Esophagus squamous epithelium (tissue), 5 donors: ENCODE measurements around the gene HDAC10. TPM values are rescaled to one million over a fixed set of nuclear protein-coding genes. Genes with fewer than 3 reads are reported as not detected.

Experiments
- DNase-seq: peaks from one replicate; lab custom pipeline; 2025; lab: John Stamatoyannopoulos, UW
- H3K27ac ChIP-seq, 4 donors: fragments of 200-600 bp; sonication (generic); one replicate each; pipeline ENCODE4 v1.5.1; 2016 to 2019; ENCODE audit warnings: mild to moderate bottlenecking in 1 of 4
- H3K27me3 ChIP-seq, 4 donors: fragments of 200-600 bp; sonication (generic); 1 replicate in 3 of 4; 2 replicates in 1 of 4; pipeline versions ENCODE4 v1.5.1 to v1.6.0; 2017 to 2021; ENCODE audit warnings: antibody characterized with exemption in 1 of 4
- H3K36me3 ChIP-seq, 3 donors: fragments of 200-600 bp; sonication (generic); one replicate each; pipeline ENCODE4 v1.5.1; 2016 to 2019
- H3K4me1 ChIP-seq, 3 donors: fragments of 200-600 bp; sonication (generic); one replicate each; pipeline ENCODE4 v1.5.1; 2017 to 2019
- H3K4me3 ChIP-seq, 4 donors: fragments of 200-600 bp; sonication (generic); 1 replicate in 3 of 4; 2 replicates in 1 of 4; pipeline ENCODE4 v1.5.1; 2016 to 2019; ENCODE audit warnings: mild to moderate bottlenecking in 2 of 4, moderate library complexity in 1 of 4
- H3K9me3 ChIP-seq, 3 donors: fragments of 200-600 bp; sonication (generic); one replicate each; pipeline ENCODE4 v1.5.1; 2016 to 2019
- POLR2A ChIP-seq, 4 donors: fragments of 450-650 bp; IDR thresholded peaks; one replicate each; pipeline ENCODE4 v1.6.1; 2017; ENCODE audit warnings: antibody characterized with exemption in 4 of 4, mild to moderate bottlenecking in 4 of 4, moderate library complexity in 3 of 4
- WGBS, 2 donors: methylation state at CpG; one replicate each; pipeline ENCODE4 v1.1.5; 2018; 5-methylcytosine and 5-hydroxymethylcytosine counted together
- intact Hi-C: fragments of 100-400 bp; cut with DNase I; formaldehyde crosslinking; loops from one replicate; pipeline ENCODE4 v1.15.0; 2022
- total RNA-seq, 4 donors: library from RNA; depleted of rRNA; stranded (reverse); fragments of >200 nt; gene quantifications; one replicate each; pipeline ENCODE4 v1.1.0, GENCODE V29; 2016
- TF ChIP-seq, protein P1 (sequence below), 6 experiments: fragments of 450-650 bp in 4 of 6; fragments of 200-600 bp in 2 of 6; sonication (generic) in 2 of 6; IDR thresholded peaks; one replicate each; pipeline ENCODE4 v1.5.1; 2016 to 2019; ENCODE audit warnings: antibody characterized with exemption in 6 of 6, mild to moderate bottlenecking in 4 of 6, moderate library complexity in 4 of 6
- donor health status: DM: yes; HTN: yes; CAD: no.

Gene HDAC10
- total RNA-seq, 4 donors from 2014 or later = 18.2 to 46.3 (median 35.6) TPM

DNA sequence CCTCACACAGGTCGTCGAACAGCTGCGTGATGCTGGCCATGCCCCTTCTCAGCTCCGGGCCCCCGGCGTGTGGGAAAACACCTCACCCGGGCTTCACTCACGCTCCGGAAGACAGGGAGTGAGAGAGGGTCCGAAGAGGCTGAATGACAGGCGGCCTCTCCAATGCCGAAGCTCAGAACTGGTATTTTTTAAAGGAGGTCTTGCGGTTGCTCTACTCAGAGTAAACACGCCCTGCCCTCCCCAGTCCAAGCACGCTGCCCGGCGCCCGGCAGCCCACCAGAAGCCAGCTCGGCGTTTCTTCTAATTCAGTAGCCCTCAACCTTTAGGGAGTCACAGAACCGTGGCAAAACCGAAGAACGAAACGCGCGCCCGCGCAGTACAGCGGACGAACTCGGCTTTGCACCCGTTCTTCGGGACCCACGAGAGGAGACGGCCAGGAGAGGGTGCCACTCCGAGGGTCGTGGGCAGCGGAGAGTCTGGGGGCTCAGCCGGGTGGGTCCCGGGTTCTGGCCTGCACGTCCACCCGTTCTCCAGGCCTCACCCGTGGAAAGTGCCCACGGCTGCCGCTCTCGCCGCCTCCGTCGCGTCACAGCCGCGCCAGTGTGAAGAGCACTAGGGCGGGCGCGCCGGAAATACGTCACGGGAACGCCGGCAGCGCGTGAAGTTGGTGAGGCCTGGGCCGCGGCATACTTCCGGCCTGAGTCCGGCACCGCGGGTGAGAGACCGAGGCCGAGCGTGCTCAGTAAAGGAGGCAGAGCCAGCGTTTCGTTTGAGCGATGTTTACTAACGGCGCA, 6.4 kb downstream of the HDAC10 start, which contains the start of gene TUBGCP6:
TUBGCP6 (minus strand) TSS at position 604 of the 794 bp plus-strand sequence; CDS start at position 40, 564 bp downstream.
- intact Hi-C loops = loop anchor here (5.0 kb wide), 1 partner anchor 98 kb away; the partner anchor contains the start of gene PPP6R2
- 0% methylated on average over 1 to 7 of the region's 76 CpGs for WGBS, 2 donors
- Histone ChIP-seq H3K4me1 (peaks cover 30 to 85% (median 52%) of the 10 kb centered on the region in 3 donors), H3K27ac (peak within 1 kb of the TSS; percentile 90 to 98 (median 96)), H3K27me3 (no peaks in the 10 kb centered on the region), H3K9me3 (no peaks in the 10 kb centered on the region), H3K4me3 (peak within 1 kb of the TSS; percentile 69 to 97 (median 86)), H3K36me3 (peaks cover 0 to 36% (median 8%) of the 10 kb centered on the region in 3 donors)
- TF ChIP-seq POLR2A (IDR thresholded peaks at IDR 0.05) = peak in 3 of 4 donors; percentile 82
- TF ChIP-seq, protein P1, sequence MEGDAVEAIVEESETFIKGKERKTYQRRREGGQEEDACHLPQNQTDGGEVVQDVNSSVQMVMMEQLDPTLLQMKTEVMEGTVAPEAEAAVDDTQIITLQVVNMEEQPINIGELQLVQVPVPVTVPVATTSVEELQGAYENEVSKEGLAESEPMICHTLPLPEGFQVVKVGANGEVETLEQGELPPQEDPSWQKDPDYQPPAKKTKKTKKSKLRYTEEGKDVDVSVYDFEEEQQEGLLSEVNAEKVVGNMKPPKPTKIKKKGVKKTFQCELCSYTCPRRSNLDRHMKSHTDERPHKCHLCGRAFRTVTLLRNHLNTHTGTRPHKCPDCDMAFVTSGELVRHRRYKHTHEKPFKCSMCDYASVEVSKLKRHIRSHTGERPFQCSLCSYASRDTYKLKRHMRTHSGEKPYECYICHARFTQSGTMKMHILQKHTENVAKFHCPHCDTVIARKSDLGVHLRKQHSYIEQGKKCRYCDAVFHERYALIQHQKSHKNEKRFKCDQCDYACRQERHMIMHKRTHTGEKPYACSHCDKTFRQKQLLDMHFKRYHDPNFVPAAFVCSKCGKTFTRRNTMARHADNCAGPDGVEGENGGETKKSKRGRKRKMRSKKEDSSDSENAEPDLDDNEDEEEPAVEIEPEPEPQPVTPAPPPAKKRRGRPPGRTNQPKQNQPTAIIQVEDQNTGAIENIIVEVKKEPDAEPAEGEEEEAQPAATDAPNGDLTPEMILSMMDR (IDR thresholded peaks at IDR 0.05) = peak in 4 of 6 experiments; percentile 9 to 66 (median 52)
- DNase-seq = peak; percentile 69

DNA sequence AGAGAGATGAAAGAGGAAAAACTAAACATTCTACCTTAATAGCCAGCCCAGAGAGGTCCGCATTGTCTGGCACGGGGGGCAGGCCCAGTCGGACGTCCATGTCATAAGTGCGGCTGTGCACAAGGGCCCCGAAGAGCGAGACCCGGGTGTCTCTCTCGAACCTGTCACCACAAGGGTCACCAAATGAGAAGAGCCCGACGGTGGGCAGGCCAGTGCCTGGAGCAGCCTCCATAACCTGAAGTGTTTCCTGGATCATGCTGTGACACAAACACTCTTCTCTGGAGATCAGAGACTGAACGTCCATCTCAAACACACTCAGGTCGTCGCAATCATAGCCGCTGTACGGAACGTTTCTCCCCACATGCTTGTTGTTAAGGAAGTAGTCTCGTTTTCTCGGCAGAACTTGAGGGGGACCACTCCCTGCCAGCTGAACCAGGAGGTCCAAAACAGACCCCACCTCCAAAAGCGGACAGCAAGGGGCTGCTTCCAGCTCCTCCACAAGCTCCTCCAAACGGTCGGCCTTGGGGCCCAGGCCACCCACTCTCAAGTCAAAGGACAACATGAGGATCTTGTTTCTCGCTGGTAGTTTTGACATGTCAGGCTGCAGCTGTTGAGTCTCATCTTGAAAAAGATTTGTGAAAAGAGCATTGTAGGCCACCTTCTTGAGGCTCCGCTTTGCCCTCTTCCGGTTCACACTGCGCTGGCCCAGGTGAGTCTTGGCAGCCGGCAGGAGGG, 7.2 kb downstream of the HDAC10 start:
- intact Hi-C loops = no loop called here
- peaks cover 26 to 78% (median 48%) of the 10 kb centered on the region in 3 donors for H3K4me1 ChIP-seq
- TF ChIP-seq, protein P1 (IDR thresholded peaks at IDR 0.05) = no peak
- TF ChIP-seq POLR2A (IDR thresholded peaks at IDR 0.05) = no peak
- no peak for DNase-seq
- peaks cover 0 to 44% (median 8%) of the 10 kb centered on the region in 3 donors for H3K36me3 ChIP-seq
- no peaks in the 10 kb centered on the region for H3K9me3 ChIP-seq
- H3K27me3 ChIP-seq = no peaks in the 10 kb centered on the region
- peak overlapping the region; percentile 69 to 97 (median 86) for H3K4me3 ChIP-seq
- 17 to 18% methylated on average over 14 to 23 of the region's 27 CpGs for WGBS, 2 donors
- H3K27ac ChIP-seq = peak overlapping the region; percentile 90 to 98 (median 96)

DNA sequence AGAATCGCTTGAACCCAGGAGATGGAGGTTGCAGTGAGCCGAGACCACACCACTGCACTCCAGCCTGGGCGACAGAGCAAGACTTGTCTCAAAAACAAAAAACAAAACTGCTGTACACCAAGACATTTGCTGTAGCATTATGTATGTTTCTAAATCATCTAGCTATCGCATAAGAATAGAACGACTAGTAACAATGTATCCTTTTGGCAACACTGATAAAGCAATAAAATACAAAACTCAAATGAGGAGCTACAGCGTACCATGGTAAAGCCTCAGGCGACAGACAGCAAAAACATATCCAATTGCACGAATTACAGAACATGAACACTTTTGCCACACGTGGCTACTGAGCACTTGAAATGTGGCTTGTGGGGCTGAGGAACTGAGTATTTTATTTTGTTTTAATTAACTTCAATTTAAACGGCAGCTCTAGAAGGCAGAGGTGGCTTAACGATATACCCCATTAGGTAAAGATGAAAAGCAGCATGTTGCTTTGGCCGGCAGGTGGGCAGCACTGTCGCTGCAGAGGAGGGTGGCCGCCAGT, 8.6 kb downstream of the HDAC10 start:
- no peak overlapping the region for H3K27ac ChIP-seq
- H3K36me3 ChIP-seq = peaks cover 0 to 46% (median 8%) of the 10 kb centered on the region in 3 donors
- intact Hi-C loops = no loop called here
- no peaks in the 10 kb centered on the region for H3K27me3 ChIP-seq
- TF ChIP-seq POLR2A (IDR thresholded peaks at IDR 0.05) = no peak
- TF ChIP-seq, protein P1 (IDR thresholded peaks at IDR 0.05) = no peak
- no peak for DNase-seq
- H3K4me1 ChIP-seq = peaks cover 26 to 64% (median 46%) of the 10 kb centered on the region in 3 donors
- peak overlapping the region in 3 of 4 donors; percentile 69 to 97 (median 96) for H3K4me3 ChIP-seq
- WGBS, 2 donors = 46 to 55% methylated on average over 14 of the region's 14 CpGs
- H3K9me3 ChIP-seq = no peaks in the 10 kb centered on the region

DNA sequence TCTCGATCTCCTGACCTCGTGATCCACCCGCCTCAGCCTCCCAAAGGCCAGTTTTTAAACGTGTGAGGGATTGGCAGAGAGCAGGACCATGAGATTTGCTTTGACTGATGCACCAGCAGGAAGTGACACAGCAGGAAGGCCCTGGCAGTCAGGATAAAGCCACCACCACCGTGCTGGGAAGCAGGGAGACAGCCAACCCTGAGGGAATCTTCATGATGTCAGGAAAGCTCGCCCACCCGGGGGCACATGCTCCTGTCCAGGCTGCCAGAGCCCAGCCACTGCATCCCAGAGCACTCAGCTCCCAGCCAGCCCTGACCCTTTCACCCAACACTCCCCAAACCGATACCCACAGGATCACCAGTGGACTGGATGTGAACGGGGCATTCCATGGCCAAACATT, 12.3 kb downstream of the HDAC10 start:
- 68 to 74% methylated on average over 4 to 5 of the region's 9 CpGs for WGBS, 2 donors
- intact Hi-C loops = no loop called here
- TF ChIP-seq, protein P1 (IDR thresholded peaks at IDR 0.05) = no peak
- TF ChIP-seq POLR2A (IDR thresholded peaks at IDR 0.05) = no peak
- no peaks in the 10 kb centered on the region for H3K9me3 ChIP-seq
- H3K27me3 ChIP-seq = no peaks in the 10 kb centered on the region
- H3K4me1 ChIP-seq = peaks cover 14 to 34% (median 31%) of the 10 kb centered on the region in 3 donors
- H3K27ac ChIP-seq = no peak overlapping the region
- DNase-seq = no peak
- H3K36me3 ChIP-seq = peaks cover 0 to 59% (median 0%) of the 10 kb centered on the region in 3 donors
- H3K4me3 ChIP-seq = no peak overlapping the region
